ENCODE data around the gene CTLA4. TPM values are rescaled to one million over a fixed set of nuclear protein-coding genes. Genes with fewer than 3 reads are reported as not detected.

Gene CTLA4
- polyA plus RNA-seq, 3 donors = 0.08 TPM; not detected in 2

DNA sequence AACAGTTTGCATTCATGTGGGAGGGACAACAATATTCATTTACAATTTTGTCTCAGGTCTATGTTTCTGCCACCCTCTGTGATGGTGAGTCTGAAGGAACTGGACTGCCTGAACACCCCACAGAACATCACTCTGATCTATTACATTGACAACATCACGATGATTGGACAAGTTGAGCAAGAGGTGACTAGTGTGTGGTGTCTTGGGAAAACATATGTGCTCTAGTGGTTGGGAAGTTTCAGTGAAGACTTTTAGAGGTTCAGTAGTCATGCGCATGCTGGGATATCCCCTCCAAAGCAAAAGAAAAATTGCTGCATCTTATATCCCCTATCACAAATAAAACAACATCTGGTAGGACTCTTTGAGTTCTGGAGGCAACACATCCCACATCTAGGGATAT lies 18.6 kb upstream of the CTLA4 start:
- no peaks in the 10 kb centered on the region for H3K4me1 ChIP-seq (ENCODE audit: control insufficient read depth in 1 of 2, insufficient read depth in 2 of 2, low read length in 2 of 2)
- DNase-seq = peak in 1 of 3 donors; percentile 6
- Mint-ChIP-seq H3K9me3 (peaks cover 0 to 5% (median 2%) of the 10 kb centered on the region in 7 donors), H3K27me3 (ENCODE audit: low read depth in 3 of 3) (peaks cover 0 to 2% (median 0%) of the 10 kb centered on the region in 3 donors), H3K4me1 (no peaks in the 10 kb centered on the region), H3K27ac (no peak overlapping the region), H3K36me3 (no peaks in the 10 kb centered on the region), H3K4me3 (no peak overlapping the region)
- WGBS (ENCODE audit: insufficient coverage) = no CpG with 5 or more reads among the region's 2 CpGs
- intact Hi-C loops (cut with micrococcal nuclease) = no loop called here
- H3K79me2 ChIP-seq (ENCODE audit: insufficient read depth, low read length) = no peaks in the 10 kb centered on the region
- H4K20me1 ChIP-seq (ENCODE audit: insufficient read depth, low read length) = no peaks in the 10 kb centered on the region
- no peak overlapping the region for H2AFZ ChIP-seq (ENCODE audit: insufficient read depth, low read depth, low read length, poor library complexity, severe bottlenecking)
- no peak overlapping the region for H3K4me3 ChIP-seq (replicated peaks in 1 of 3; ENCODE audit: low read depth in 2 of 3, low read length in 3 of 3)
- H3K36me3 ChIP-seq (replicated peaks in 1 of 2; ENCODE audit: control insufficient read depth in 1 of 2, insufficient read depth in 2 of 2, low read length in 2 of 2) = no peaks in the 10 kb centered on the region
- H3K4me2 ChIP-seq (replicated peaks; ENCODE audit: extremely low read depth, low read length, poor library complexity, severe bottlenecking) = no peak overlapping the region
- no peak overlapping the region for H3K9ac ChIP-seq (ENCODE audit: insufficient read depth, low read length, poor library complexity, severe bottlenecking)
- H3K9me3 ChIP-seq (replicated peaks in 1 of 2; ENCODE audit: control insufficient read depth in 1 of 2, insufficient read depth in 1 of 2, low read length in 2 of 2) = no peaks in the 10 kb centered on the region
- H3K27me3 ChIP-seq (ENCODE audit: control insufficient read depth in 2 of 2, insufficient read depth in 2 of 2, low read length in 2 of 2) = no peaks in the 10 kb centered on the region
- no peak overlapping the region for H3K27ac ChIP-seq (ENCODE audit: low read depth in 1 of 2, low read length in 2 of 2)
- TF ChIP-seq, protein P1, sequence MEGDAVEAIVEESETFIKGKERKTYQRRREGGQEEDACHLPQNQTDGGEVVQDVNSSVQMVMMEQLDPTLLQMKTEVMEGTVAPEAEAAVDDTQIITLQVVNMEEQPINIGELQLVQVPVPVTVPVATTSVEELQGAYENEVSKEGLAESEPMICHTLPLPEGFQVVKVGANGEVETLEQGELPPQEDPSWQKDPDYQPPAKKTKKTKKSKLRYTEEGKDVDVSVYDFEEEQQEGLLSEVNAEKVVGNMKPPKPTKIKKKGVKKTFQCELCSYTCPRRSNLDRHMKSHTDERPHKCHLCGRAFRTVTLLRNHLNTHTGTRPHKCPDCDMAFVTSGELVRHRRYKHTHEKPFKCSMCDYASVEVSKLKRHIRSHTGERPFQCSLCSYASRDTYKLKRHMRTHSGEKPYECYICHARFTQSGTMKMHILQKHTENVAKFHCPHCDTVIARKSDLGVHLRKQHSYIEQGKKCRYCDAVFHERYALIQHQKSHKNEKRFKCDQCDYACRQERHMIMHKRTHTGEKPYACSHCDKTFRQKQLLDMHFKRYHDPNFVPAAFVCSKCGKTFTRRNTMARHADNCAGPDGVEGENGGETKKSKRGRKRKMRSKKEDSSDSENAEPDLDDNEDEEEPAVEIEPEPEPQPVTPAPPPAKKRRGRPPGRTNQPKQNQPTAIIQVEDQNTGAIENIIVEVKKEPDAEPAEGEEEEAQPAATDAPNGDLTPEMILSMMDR (IDR thresholded peaks at IDR 0.05) = no peak

DNA sequence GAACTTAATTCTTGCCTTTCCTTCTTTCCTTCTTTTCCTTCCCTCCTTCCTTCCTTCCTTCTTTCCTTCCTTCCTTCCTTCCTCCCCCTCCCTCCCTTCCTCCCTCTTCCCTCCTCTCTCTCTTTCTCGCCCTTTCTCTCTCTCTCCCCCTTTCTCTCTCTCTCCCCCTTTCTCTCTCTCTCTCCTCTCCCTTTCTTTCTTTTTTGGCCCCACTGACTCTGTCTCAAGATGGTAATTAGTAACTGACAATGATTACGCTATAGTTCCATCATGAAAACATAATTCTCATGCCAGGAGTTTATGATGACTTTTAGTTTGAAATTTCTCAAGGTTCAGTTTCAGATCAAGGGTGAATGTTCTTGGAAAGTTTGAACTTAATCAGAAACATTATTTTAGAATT lies 14.8 kb upstream of the CTLA4 start:
- no peak overlapping the region for H2AFZ ChIP-seq (ENCODE audit: insufficient read depth, low read depth, low read length, poor library complexity, severe bottlenecking)
- H4K20me1 ChIP-seq (ENCODE audit: insufficient read depth, low read length) = no peaks in the 10 kb centered on the region
- peaks cover 2 to 4% of the 10 kb centered on the region in 2 donors for H3K4me1 ChIP-seq (ENCODE audit: control insufficient read depth in 1 of 2, insufficient read depth in 2 of 2, low read length in 2 of 2)
- H3K9ac ChIP-seq (ENCODE audit: insufficient read depth, low read length, poor library complexity, severe bottlenecking) = no peak overlapping the region
- Mint-ChIP-seq H3K27ac (no peak overlapping the region), H3K9me3 (peaks cover 0 to 3% (median 0%) of the 10 kb centered on the region in 7 donors), H3K36me3 (no peaks in the 10 kb centered on the region), H3K27me3 (ENCODE audit: low read depth in 3 of 3) (peaks cover 0 to 2% (median 2%) of the 10 kb centered on the region in 3 donors), H3K4me3 (no peak overlapping the region), H3K4me1 (peaks cover 5% of the 10 kb centered on the region)
- H3K4me2 ChIP-seq (replicated peaks; ENCODE audit: extremely low read depth, low read length, poor library complexity, severe bottlenecking) = no peak overlapping the region
- H3K9me3 ChIP-seq (replicated peaks in 1 of 2; ENCODE audit: control insufficient read depth in 1 of 2, insufficient read depth in 1 of 2, low read length in 2 of 2) = no peaks in the 10 kb centered on the region
- WGBS (ENCODE audit: insufficient coverage) = 71% methylated on average over 1 of the region's 2 CpGs
- H3K79me2 ChIP-seq (ENCODE audit: insufficient read depth, low read length) = no peaks in the 10 kb centered on the region
- TF ChIP-seq, protein P1 (IDR thresholded peaks at IDR 0.05) = no peak
- no peak overlapping the region for H3K27ac ChIP-seq (ENCODE audit: low read depth in 1 of 2, low read length in 2 of 2)
- DNase-seq = no peak
- intact Hi-C loops (cut with micrococcal nuclease) = loop anchor here (10.0 kb wide), 1 partner anchor 52 kb away; no protein-coding TSS in a partner anchor
- no peaks in the 10 kb centered on the region for H3K27me3 ChIP-seq (ENCODE audit: control insufficient read depth in 2 of 2, insufficient read depth in 2 of 2, low read length in 2 of 2)
- no peaks in the 10 kb centered on the region for H3K36me3 ChIP-seq (replicated peaks in 1 of 2; ENCODE audit: control insufficient read depth in 1 of 2, insufficient read depth in 2 of 2, low read length in 2 of 2)
- H3K4me3 ChIP-seq (replicated peaks in 1 of 3; ENCODE audit: low read depth in 2 of 3, low read length in 3 of 3) = no peak overlapping the region

Measured in CD14-positive monocyte (primary cell).